Epithelial cell of proximal tubule (primary cell): Measurements from ENCODE around the gene BMPR1B. TPM values are rescaled to one million over a fixed set of nuclear protein-coding genes. Genes with fewer than 3 reads are reported as not detected.

Experiments used
- DNase-seq: peaks from one replicate; pipeline ENCODE4 v3.0.0-alpha.2; 2011; ENCODE audit warnings: low read depth
- H3K4me3 ChIP-seq: 2 replicates; pipeline ENCODE4 v1.5.1; 2011; ENCODE audit warnings: low read depth, mild to moderate bottlenecking, low read length
- total RNA-seq: library from RNA; depleted of rRNA; stranded (reverse); fragments of >200 nt; gene quantifications from 2 replicates; pipeline ENCODE4 v1.2.3, GENCODE V29; 2015
- TF ChIP-seq, protein P1 (sequence below): conservative IDR thresholded peaks from 2 replicates; pipeline ENCODE4 v1.5.1; 2012; ENCODE audit warnings: low read depth, mild to moderate bottlenecking, low read length

Gene BMPR1B
- total RNA-seq, 1 donor from 2014 or later, result 2.0 TPM

DNA sequence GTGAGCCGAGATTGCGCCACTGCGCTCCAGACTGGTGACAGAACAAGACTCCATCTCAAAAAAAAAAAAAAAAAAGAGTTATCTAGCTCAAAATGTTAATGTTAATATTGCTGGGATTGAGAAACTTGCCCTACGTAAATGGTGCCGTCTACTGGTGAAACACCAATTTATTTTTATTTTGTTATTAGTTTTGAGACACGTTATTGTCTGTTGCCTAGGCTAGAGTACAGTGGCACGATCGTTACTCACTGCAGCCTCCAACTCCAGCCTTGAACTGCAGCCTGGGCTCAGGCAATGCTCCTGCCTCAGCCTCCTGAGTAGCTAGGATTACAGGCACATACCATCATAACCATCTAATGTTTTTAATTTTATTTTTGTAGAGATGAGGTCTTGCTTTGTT is 262.8 kb downstream of the BMPR1B start:
- TF ChIP-seq, protein P1, sequence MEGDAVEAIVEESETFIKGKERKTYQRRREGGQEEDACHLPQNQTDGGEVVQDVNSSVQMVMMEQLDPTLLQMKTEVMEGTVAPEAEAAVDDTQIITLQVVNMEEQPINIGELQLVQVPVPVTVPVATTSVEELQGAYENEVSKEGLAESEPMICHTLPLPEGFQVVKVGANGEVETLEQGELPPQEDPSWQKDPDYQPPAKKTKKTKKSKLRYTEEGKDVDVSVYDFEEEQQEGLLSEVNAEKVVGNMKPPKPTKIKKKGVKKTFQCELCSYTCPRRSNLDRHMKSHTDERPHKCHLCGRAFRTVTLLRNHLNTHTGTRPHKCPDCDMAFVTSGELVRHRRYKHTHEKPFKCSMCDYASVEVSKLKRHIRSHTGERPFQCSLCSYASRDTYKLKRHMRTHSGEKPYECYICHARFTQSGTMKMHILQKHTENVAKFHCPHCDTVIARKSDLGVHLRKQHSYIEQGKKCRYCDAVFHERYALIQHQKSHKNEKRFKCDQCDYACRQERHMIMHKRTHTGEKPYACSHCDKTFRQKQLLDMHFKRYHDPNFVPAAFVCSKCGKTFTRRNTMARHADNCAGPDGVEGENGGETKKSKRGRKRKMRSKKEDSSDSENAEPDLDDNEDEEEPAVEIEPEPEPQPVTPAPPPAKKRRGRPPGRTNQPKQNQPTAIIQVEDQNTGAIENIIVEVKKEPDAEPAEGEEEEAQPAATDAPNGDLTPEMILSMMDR, result no peak

DNA sequence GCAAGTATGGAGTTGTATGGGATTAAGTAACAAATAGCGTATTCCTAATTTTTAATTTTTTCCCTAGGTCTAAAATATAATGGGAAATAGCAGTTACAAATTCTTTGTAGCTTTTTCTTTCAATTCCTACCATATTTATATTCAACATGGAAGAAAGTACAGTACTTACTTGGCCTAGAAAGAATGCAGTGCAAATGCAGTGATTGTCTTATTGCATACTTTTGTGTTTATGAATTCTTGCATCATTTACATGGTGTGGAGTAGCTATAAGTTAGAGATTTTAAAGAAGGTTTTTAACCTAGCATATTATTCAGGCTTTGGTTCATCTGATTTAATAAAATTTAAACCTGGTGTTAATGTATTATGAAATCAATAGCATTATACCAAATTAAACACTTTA is 263.3 kb downstream of the BMPR1B start:
- TF ChIP-seq, protein P1, result no peak
- H3K4me3 ChIP-seq, result no peak overlapping the region
- no peak for DNase-seq

More for the DNA sequence above, 262.8 kb downstream of the BMPR1B start:
- no peak overlapping the region for H3K4me3 ChIP-seq
- DNase-seq, result no peak

DNA sequence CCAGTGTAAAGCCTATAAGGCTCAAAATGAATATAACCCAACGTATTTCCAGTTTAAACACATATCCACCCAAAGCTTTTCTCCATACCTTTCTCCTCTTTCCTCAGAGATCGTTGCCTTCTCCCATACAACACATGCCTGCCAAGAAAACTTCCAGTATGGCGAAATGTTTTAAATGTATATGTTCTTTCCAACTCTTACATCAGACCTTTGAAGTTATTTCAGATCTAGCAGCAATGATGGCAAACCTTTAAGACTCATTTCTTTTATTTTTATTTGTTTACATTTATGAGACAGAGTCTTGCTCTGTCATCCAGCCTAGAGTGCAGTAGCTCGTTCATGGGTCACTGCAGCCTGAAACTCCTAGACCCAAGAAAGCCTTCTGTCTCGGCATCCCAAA is 265.4 kb downstream of the BMPR1B start:
- no peak overlapping the region for H3K4me3 ChIP-seq
- TF ChIP-seq, protein P1, result no peak
- no peak for DNase-seq

DNA sequence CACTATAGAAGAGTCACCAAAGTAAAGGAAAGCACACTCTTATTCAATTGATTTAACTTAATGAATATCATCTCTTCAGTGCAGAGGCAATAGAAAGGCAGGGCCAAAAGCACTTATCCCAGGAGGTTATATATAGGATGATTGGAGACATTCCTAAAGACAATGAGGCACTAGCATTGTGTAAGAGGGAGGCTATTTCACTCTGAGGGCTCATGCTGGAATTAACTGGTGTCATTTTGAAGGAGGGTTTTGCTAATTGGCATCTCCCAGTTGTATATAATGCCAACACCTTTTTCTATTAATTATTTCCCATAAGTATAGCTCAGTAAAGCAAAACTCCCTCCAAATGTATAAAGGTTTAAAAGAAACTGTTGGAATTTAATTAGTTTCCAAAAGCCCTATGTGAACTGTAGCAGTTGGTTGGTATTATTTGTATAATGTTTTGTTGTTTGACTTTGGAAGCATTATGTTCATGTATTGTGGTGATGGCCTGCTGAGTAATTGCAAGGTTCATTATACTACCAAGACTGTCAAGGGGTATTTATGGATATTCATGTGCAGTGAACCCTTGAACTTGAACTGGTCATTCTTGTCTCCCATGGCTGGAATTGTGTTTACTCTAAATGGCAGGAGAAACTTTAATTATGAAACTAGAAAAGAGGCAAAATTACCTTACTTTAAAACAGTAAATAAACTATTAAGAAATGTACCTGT is 270.3 kb downstream of the BMPR1B start:
- DNase-seq, result peak; percentile 4
- TF ChIP-seq, protein P1, result no peak
- no peak overlapping the region for H3K4me3 ChIP-seq

DNA sequence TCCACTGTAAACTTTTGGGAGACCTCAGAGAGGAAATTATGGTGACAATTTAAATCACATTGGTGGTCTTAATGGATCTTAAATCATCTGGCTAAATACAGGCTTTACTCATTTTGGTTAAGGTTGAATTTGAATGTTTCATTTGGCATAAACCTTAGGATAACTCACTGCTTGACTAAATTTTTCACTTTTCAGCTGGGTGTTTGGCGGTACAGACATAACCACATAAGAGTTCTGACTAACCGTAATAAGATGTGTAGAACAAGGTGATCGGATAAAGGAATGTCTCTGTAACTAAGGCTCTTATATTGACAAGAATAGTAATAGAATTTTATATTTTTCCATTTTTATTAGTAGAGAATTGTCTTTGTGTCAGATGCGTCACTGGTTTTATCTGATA is 281.0 kb downstream of the BMPR1B start:
- no peak overlapping the region for H3K4me3 ChIP-seq
- no peak for DNase-seq
- TF ChIP-seq, protein P1, result no peak

DNA sequence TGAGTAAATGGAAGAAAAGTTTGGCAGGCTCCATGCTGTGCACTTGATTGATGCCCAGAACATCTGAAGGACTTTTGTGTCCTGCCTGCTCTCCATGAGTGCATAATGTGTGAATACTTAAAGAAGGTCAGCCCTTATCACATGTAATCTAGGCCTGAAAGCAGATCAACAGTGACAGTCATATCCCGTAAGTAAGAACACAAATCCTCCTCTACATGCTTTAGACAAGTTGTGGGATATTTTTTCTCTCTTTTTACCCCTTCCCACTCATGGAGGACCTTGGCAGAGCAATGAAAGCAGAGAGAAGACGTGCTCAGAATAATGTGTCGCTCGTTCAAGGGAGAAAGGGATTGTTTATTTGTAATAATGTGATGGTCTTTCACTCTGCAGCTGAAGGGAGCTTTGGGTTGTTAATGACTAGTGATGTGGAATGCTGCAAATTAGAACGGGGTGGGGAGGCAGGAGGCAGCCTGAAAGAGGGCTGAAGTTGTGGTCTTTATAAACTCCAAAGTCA is 286.6 kb downstream of the BMPR1B start:
- H3K4me3 ChIP-seq, result no peak overlapping the region
- no peak for DNase-seq
- TF ChIP-seq, protein P1, result no peak

DNA sequence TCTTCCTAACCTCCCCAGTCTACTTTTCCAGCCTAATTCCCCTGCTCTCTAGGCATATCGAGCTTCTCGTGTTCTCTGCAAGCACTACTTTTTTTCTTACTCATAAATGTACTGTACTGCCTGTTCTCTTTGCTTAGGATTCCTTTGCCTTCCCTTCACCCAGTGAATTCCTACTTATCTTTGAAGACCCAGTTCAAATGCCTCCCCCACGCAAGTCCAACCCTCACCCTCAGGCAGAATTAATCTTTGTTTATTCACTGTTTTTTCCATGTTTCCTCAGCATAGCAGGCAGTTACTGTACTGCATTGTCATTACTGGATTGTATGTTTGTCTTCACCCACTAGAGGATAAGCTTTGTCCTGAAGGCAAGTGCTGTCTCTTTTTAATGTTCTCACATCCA is 287.7 kb downstream of the BMPR1B start:
- TF ChIP-seq, protein P1, result no peak
- DNase-seq, result no peak
- H3K4me3 ChIP-seq, result no peak overlapping the region
